WERI-Rb-1 (cell line): Measurements from ENCODE around the gene NUDT3.

ENCODE experiments used
- DNase-seq: peaks from one replicate; pipeline ENCODE4 v3.0.0-alpha.2; 2020
- H3K27ac ChIP-seq: fragments of 250-450 bp; sonication (Bioruptor Pico); 2 replicates; pipeline ENCODE4 v1.5.1; 2020; ENCODE audit warnings: mild to moderate bottlenecking, moderate library complexity
- H3K27me3 ChIP-seq: fragments of 250-450 bp; sonication (Bioruptor Pico); 2 replicates; pipeline ENCODE4 v1.5.1; 2021; ENCODE audit warnings: mild to moderate bottlenecking, low read depth, moderate library complexity; ENCODE audit not compliant: insufficient read depth, severe bottlenecking
- H3K36me3 ChIP-seq: fragments of 250-450 bp; sonication (Bioruptor Pico); 2 replicates; pipeline ENCODE4 v1.5.1; 2020; ENCODE audit warnings: mild to moderate bottlenecking, moderate library complexity
- H3K4me3 ChIP-seq: 2 replicates; pipeline ENCODE4 v1.5.1; 2011; ENCODE audit warnings: low read depth, mild to moderate bottlenecking, control low read depth, low read length
- H3K9me3 ChIP-seq: fragments of 250-450 bp; sonication (Bioruptor Pico); 2 replicates; pipeline ENCODE4 v1.5.1; 2021; ENCODE audit warnings: mild to moderate bottlenecking, moderate library complexity; ENCODE audit not compliant: severe bottlenecking
- TF ChIP-seq, protein P1 (sequence below): IDR thresholded peaks from 2 replicates; pipeline ENCODE4 v1.5.1; 2011; ENCODE audit warnings: low read depth, mild to moderate bottlenecking, control low read depth, inconsistent platforms, low read length

The NUDT3 gene

GRCh38 chr6:34392497-34393190, at the start of gene NUDT3:
TSS of gene NUDT3 (minus strand) at chr6:34392669. CDS start at chr6:34392362, 307 bp downstream.
- Histone ChIP-seq H3K4me3 (peak within 1 kb of the TSS; percentile 74), H3K27me3 (no peaks in the 10 kb centered on the region), H3K9me3 (peaks cover 9% of the 10 kb centered on the region), H3K27ac (peak within 1 kb of the TSS; percentile 95), H3K36me3 (peaks cover 4% of the 10 kb centered on the region)
- TF ChIP-seq, protein P1, sequence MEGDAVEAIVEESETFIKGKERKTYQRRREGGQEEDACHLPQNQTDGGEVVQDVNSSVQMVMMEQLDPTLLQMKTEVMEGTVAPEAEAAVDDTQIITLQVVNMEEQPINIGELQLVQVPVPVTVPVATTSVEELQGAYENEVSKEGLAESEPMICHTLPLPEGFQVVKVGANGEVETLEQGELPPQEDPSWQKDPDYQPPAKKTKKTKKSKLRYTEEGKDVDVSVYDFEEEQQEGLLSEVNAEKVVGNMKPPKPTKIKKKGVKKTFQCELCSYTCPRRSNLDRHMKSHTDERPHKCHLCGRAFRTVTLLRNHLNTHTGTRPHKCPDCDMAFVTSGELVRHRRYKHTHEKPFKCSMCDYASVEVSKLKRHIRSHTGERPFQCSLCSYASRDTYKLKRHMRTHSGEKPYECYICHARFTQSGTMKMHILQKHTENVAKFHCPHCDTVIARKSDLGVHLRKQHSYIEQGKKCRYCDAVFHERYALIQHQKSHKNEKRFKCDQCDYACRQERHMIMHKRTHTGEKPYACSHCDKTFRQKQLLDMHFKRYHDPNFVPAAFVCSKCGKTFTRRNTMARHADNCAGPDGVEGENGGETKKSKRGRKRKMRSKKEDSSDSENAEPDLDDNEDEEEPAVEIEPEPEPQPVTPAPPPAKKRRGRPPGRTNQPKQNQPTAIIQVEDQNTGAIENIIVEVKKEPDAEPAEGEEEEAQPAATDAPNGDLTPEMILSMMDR = peak; percentile 98
- peak; percentile 97 for DNase-seq

DNA sequence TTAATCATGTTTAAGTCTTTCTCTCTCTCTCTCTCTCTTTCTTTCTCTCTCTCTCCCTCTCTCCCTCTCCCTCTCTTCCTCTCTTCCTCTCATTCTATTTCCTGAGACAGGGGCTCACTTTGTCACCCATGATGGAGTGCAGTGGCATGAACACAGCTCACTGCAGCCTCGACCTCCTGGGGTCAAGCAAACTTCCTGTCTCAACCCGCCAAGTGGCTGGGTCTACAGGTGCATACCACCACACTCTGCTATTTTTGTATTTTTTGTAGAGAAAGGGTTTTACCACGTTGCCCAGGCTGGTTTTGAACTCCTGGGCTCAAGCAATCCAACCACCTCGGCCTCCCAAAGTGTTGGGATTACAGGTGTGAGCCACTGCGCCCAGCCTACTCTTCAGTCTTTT, 49.1 kb upstream of the NUDT3 start:
- H3K4me3 ChIP-seq = no peak overlapping the region
- H3K27me3 ChIP-seq = no peaks in the 10 kb centered on the region
- H3K27ac ChIP-seq = no peak overlapping the region
- TF ChIP-seq, protein P1 = no peak
- no peaks in the 10 kb centered on the region for H3K36me3 ChIP-seq
- no peak for DNase-seq
- H3K9me3 ChIP-seq = peaks cover 20% of the 10 kb centered on the region

GRCh38 chr6:34439442-34439841, 47.0 kb upstream of the NUDT3 start:
- no peak overlapping the region for H3K4me3 ChIP-seq
- no peak overlapping the region for H3K27ac ChIP-seq
- no peak for DNase-seq
- TF ChIP-seq, protein P1 = no peak
- H3K36me3 ChIP-seq = no peaks in the 10 kb centered on the region
- peaks cover 23% of the 10 kb centered on the region for H3K9me3 ChIP-seq
- no peaks in the 10 kb centered on the region for H3K27me3 ChIP-seq

GRCh38 chr6:34438705-34439104, 46.2 kb upstream of the NUDT3 start:
- TF ChIP-seq, protein P1 = no peak
- Histone ChIP-seq H3K36me3 (no peaks in the 10 kb centered on the region), H3K27me3 (no peaks in the 10 kb centered on the region), H3K27ac (no peak overlapping the region), H3K4me3 (no peak overlapping the region), H3K9me3 (peaks cover 23% of the 10 kb centered on the region)
- no peak for DNase-seq

GRCh38 chr6:34437644-34437970, 45.1 kb upstream of the NUDT3 start:
- H3K36me3 ChIP-seq = no peaks in the 10 kb centered on the region
- peaks cover 23% of the 10 kb centered on the region for H3K9me3 ChIP-seq
- H3K27me3 ChIP-seq = no peaks in the 10 kb centered on the region
- H3K27ac ChIP-seq = no peak overlapping the region
- TF ChIP-seq, protein P1 = no peak
- DNase-seq = no peak
- no peak overlapping the region for H3K4me3 ChIP-seq
